Measurements from ENCODE around the gene OR6B2. TPM values are rescaled to one million over a fixed set of nuclear protein-coding genes. Genes with fewer than 3 reads are reported as not detected.

OR6B2 gene
- total RNA-seq, 1 experiment from 2014 or later: not detected

GRCh38 chr2:240041363-240041762, 11.1 kb upstream of the OR6B2 start:
- no peak for DNase-seq (ENCODE audit: low spot score)

- DNase-seq (ENCODE audit: low spot score): no peak
Observed at GRCh38 chr2:240037358-240037757, 7.1 kb upstream of the OR6B2 start.

DNA sequence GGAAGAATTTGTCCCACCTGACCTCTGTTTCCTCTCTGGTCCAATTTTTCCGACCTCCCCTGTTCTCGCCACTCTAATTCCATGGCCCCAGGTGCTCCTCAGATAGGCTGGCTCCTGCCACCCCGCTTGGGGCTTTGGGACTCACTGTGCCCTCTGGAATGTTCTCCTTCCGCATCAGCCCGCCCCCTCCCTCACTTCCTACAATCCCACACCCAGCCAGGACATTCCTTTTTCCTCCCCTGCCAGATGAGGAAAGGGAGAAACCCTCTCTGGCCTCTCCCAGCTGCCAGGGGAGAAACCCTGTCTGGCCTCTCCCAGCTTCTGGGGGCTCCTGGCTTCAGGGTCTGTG, 3.1 kb upstream of the OR6B2 start:
- DNase-seq (ENCODE audit: low spot score): no peak

- no peak for DNase-seq (ENCODE audit: low spot score)
Observed at GRCh38 chr2:240032406-240033329, 2.4 kb upstream of the OR6B2 start.

DNA sequence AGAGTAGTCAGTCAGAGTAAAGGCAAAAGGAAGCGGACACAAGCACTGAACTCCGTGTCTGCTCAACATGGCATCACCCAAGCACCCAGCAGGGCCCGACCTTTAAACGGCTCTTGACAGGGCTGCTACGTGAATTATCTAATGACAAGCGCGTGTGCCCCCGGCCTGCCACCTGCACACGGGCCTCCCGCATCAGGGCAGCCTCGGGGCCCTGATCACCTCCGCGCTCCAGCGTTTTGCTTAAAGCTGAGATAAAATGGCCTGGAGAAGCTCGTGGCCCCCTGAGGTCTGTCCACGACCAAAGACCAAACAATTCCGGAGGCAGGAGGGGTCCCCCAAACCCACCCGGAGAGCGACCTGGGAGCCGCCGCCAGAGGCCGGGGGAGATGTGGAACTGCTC, 5.5 kb downstream of the OR6B2 start:
- no peak for DNase-seq (ENCODE audit: low spot score)

- DNase-seq (ENCODE audit: low spot score): no peak
Observed at GRCh38 chr2:240023792-240024191, 6.4 kb downstream of the OR6B2 start.

- peak; percentile 43 for DNase-seq (ENCODE audit: low spot score)
Observed at GRCh38 chr2:240021488-240022104, 8.6 kb downstream of the OR6B2 start.

GRCh38 chr2:240018071-240018750, 12.0 kb downstream of the OR6B2 start:
- DNase-seq (ENCODE audit: low spot score): no peak

- no peak for DNase-seq (ENCODE audit: low spot score)
Observed at GRCh38 chr2:240014327-240014726, 15.9 kb downstream of the OR6B2 start.

DNA sequence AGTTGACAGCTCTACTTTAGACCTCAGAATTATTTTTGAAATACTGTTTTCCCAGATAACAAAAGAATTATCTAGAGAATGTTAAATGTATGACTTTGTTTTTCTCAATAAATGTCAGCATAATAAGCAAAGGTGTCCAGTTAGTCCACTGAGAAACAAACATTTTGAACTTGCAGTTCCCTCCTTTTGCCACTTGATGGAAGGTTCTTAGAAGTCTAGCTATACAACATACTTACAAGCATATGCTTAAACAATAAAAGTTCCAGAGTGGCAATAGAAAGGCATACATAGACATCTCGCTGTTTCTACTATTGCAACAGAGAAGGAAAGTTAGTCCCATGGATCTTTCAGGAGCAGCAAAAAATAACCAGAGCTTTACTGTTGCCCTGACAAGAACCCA, 16.9 kb downstream of the OR6B2 start:
- no peak for DNase-seq (ENCODE audit: low spot score)

GRCh38 chr2:240002983-240003382, 27.2 kb downstream of the OR6B2 start:
- no peak for DNase-seq (ENCODE audit: low spot score)

DNA sequence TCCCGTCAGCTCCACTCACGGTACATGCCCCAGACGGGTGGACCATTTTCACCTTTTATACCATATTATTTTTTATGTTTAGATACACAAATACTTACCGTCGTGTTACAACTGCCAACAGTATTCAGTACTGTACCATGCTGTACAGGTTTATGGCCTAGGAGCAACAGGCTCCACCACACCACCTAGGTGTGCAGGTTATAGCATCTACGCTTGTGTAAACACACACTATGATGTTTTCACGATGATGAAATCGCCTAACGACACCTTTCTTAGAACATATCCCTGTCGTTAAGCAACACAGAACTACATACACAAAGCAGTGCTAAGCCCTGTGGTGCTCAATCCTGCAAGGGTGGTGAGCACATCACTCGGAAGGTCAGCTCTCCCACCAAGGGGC, 29.6 kb downstream of the OR6B2 start:
- DNase-seq (ENCODE audit: low spot score): no peak

GRCh38 chr2:239997686-239998409, 32.4 kb downstream of the OR6B2 start:
- DNase-seq (ENCODE audit: low spot score): no peak

DNA sequence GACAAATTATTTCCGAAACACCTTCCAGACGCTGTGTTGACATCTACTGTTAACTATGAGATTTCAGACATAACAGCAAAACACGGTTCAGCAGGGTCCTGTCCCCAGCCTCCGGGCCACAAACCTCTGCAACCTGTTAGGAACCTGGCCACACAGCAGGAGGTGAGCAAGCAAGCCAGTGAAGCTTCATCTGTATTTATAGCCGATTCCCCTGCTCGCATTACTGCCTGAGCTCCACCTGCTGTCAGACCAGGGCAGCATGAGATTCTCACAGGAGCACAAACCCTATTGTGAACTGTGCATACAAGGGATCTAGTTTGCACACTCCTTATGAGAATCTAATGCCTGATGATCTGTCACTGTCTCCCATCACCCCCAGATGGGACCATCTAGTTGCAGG, 36.1 kb downstream of the OR6B2 start:
- no peak for DNase-seq (ENCODE audit: low spot score)

GRCh38 chr2:239993291-239993690, 36.9 kb downstream of the OR6B2 start:
- no peak for DNase-seq (ENCODE audit: low spot score)

- peak; percentile 42 for DNase-seq (ENCODE audit: low spot score)
Observed at GRCh38 chr2:239991689-239992314, 38.4 kb downstream of the OR6B2 start.

DNA sequence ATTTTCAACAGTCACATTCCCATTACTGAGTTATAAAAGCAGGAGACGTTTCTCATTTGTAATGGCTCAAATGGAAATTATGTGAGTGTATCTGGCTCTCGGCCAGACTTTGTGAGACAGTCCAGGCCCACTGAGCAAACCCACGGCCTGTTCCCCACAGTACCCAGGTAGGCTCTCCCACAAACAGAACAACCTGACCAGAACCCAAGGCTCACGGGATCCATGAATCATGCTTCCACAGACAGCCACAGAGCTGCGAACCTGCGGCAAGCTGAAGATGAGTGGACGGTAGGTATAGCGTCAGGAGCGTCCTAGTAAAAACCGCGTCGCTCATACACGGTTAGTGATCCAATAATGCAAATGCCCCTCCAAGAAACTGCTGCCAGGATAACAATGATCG, 39.3 kb downstream of the OR6B2 start:
- no peak for DNase-seq (ENCODE audit: low spot score)

- DNase-seq (ENCODE audit: low spot score): no peak
Observed at GRCh38 chr2:239985356-239985755, 44.9 kb downstream of the OR6B2 start.

GRCh38 chr2:239984421-239985194, 45.6 kb downstream of the OR6B2 start:
- DNase-seq (ENCODE audit: low spot score): no peak

DNA sequence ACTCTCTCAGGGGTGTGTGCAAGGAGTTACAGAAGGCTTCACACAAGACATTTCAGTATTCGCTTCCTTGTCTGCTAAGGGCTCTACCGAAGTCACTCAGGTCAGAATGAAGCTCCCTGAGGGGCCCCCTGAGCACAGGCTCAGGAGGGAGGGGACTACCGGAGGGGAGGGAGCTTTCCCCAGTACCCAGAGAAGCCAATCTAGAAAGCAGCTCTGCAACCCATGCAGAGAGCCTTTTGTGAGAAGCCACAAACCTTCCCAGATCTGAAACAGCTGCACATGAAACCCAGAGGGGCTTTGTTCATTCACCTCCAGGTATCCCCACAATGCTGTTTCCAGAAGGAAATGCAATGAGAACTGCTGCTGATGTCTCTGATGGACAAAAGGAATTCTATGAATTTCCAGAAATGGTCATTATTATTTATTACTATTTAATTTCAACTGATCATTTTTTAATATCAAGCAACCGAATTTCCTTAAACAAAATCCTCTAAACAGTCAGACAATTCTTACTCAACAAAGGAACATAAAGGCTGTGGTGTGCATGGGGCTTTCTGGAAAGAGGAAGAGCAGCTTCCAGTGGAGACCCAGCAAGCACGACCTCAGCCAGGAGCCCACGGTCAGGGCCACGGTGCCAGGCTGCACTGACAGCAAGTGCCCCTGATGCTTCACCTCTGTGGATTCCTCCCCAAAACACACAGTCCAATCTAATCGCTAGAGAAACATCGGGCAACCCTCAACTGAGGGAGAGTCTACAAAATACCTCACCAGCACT, 47.0 kb downstream of the OR6B2 start:
- DNase-seq (ENCODE audit: low spot score): no peak

All from H4 (cell line).